H9 (cell line): ENCODE data around the gene DACT2. TPM values are rescaled to one million over a fixed set of nuclear protein-coding genes. Genes with fewer than 3 reads are reported as not detected.
A peak's percentile ranks its signal among the peaks of the same experiment; 100 is the strongest.

Source experiments
- DNase-seq: peaks from one replicate; pipeline ENCODE4 v3.0.0-alpha.2; 2017
- H2AFZ ChIP-seq: one replicate; pipeline ENCODE4 v1.6.1; 2013; ENCODE audit warnings: mild to moderate bottlenecking, low read length, control low read depth, moderate library complexity
- H2AK5ac ChIP-seq: 2 replicates; pipeline ENCODE4 v1.6.1; 2013; ENCODE audit warnings: low read length, control low read depth, mixed read lengths; ENCODE audit not compliant: insufficient read length
- H2BK120ac ChIP-seq: one replicate; pipeline ENCODE4 v1.6.1; 2013; ENCODE audit warnings: low read depth, mild to moderate bottlenecking, low read length, control low read depth, inconsistent platforms; ENCODE audit not compliant: poor library complexity, severe bottlenecking
- H2BK12ac ChIP-seq: 2 replicates; pipeline ENCODE4 v1.6.1; 2013; ENCODE audit warnings: low read length, control low read depth, mixed read lengths, low read depth; ENCODE audit not compliant: insufficient read length
- H2BK15ac ChIP-seq: 2 replicates; pipeline ENCODE4 v1.6.1; 2013; ENCODE audit warnings: low read depth, low read length, control low read depth
- H2BK20ac ChIP-seq: one replicate; pipeline ENCODE4 v1.6.1; 2013; ENCODE audit warnings: low read depth, mild to moderate bottlenecking, low read length, control low read depth, inconsistent platforms; ENCODE audit not compliant: poor library complexity, severe bottlenecking
- H2BK5ac ChIP-seq: 2 replicates; pipeline ENCODE4 v1.6.1; 2013; ENCODE audit warnings: low read length, control low read depth, mixed read lengths; ENCODE audit not compliant: insufficient read length
- H3K14ac ChIP-seq: 2 replicates; pipeline ENCODE4 v1.6.1; 2013; ENCODE audit warnings: low read length, control low read depth; ENCODE audit not compliant: insufficient read depth
- H3K18ac ChIP-seq: 2 replicates; pipeline ENCODE4 v1.6.1; 2013; ENCODE audit warnings: low read depth, mild to moderate bottlenecking, mixed read lengths, low read length, control low read depth; ENCODE audit not compliant: insufficient read length
- H3K23ac ChIP-seq: 2 replicates; pipeline ENCODE4 v1.6.1; 2013; ENCODE audit warnings: low read length, control low read depth, mixed read lengths, low read depth; ENCODE audit not compliant: insufficient read length
- H3K23me2 ChIP-seq: 2 replicates; pipeline ENCODE4 v1.6.1; 2013; ENCODE audit warnings: low read depth, mild to moderate bottlenecking, mixed read lengths, low read length, control low read depth; ENCODE audit not compliant: insufficient read length, poor library complexity, severe bottlenecking
- H3K27ac ChIP-seq: 2 replicates; pipeline ENCODE4 v1.5.1; 2013; ENCODE audit warnings: low read length, control low read depth, mixed read lengths, low read depth; ENCODE audit not compliant: insufficient read length
- H3K27me3 ChIP-seq: 2 replicates; pipeline ENCODE4 v1.6.1; 2013; ENCODE audit warnings: low read length, control low read depth, inconsistent platforms; ENCODE audit not compliant: insufficient read depth
- H3K4ac ChIP-seq: 2 replicates; pipeline ENCODE4 v1.6.1; 2013; ENCODE audit warnings: low read depth, mild to moderate bottlenecking, control low read depth, inconsistent platforms, low read length, moderate library complexity
- H3K4me1 ChIP-seq: 2 replicates; pipeline ENCODE4 v1.6.1; 2013; ENCODE audit warnings: low read length, control low read depth, inconsistent platforms; ENCODE audit not compliant: insufficient read depth
- H3K4me2 ChIP-seq: 2 replicates; pipeline ENCODE4 v1.6.1; 2013; ENCODE audit warnings: low read length, control low read depth, mixed read lengths; ENCODE audit not compliant: insufficient read length, insufficient read depth
- H3K56ac ChIP-seq: 2 replicates; pipeline ENCODE4 v1.6.1; 2013; ENCODE audit warnings: low read depth, mild to moderate bottlenecking, mixed read lengths, low read length, control low read depth; ENCODE audit not compliant: insufficient read length
- H3K79me1 ChIP-seq: 2 replicates; pipeline ENCODE4 v1.6.1; 2013; ENCODE audit warnings: low read depth, mild to moderate bottlenecking, moderate library complexity, low read length, control low read depth, inconsistent platforms; ENCODE audit not compliant: insufficient read depth, poor library complexity, severe bottlenecking
- H3K79me2 ChIP-seq: 2 replicates; pipeline ENCODE4 v1.6.1; 2013; ENCODE audit warnings: low read length, control low read depth, inconsistent platforms; ENCODE audit not compliant: insufficient read depth
- H3K9ac ChIP-seq: 2 replicates; pipeline ENCODE4 v1.6.1; 2013; ENCODE audit warnings: low read length, control low read depth, mixed read lengths; ENCODE audit not compliant: insufficient read length; ENCODE audit errors: extremely low read depth
- H3K9me3 ChIP-seq: one replicate; pipeline ENCODE4 v1.6.1; 2013; ENCODE audit warnings: low read depth, low read length, inconsistent platforms; ENCODE audit not compliant: control insufficient read depth
- H3T11ph ChIP-seq: one replicate; pipeline ENCODE4 v1.6.1; 2013; ENCODE audit warnings: mild to moderate bottlenecking, low read length, control low read depth, inconsistent platforms
- H4K20me1 ChIP-seq: one replicate; pipeline ENCODE4 v1.6.1; 2013; ENCODE audit not compliant: control insufficient read depth, insufficient read length, insufficient read depth
- H4K5ac ChIP-seq: 2 replicates; pipeline ENCODE4 v1.6.1; 2013; ENCODE audit warnings: low read depth, mild to moderate bottlenecking, mixed read lengths, low read length, control low read depth; ENCODE audit not compliant: insufficient read length
- H4K8ac ChIP-seq: replicated peaks from 2 replicates; pipeline ENCODE4 v1.6.1; 2013; ENCODE audit warnings: low read length, control low read depth, mixed read lengths, low read depth; ENCODE audit not compliant: insufficient read length
- H4K91ac ChIP-seq: 2 replicates; pipeline ENCODE4 v1.6.1; 2013; ENCODE audit warnings: low read depth, mild to moderate bottlenecking, moderate library complexity, mixed read lengths, low read length, control low read depth; ENCODE audit not compliant: insufficient read length
- H3K27ac Mint-ChIP-seq, 3 experiments: 2 replicates in 2 of 3; 3 replicates in 1 of 3; pipeline ENCODE4 v1.8.0; 2020 to 2021; ENCODE audit warnings: mixed read lengths in 3 of 3, mild to moderate bottlenecking in 1 of 3, moderate library complexity in 1 of 3
- H3K27me3 Mint-ChIP-seq: 2 replicates; pipeline ENCODE4 v1.8.0; 2021; ENCODE audit warnings: low read depth, mild to moderate bottlenecking, moderate library complexity, mixed read lengths
- H3K36me3 Mint-ChIP-seq, 3 experiments: 2 replicates in 2 of 3; 3 replicates in 1 of 3; pipeline ENCODE4 v1.8.0; 2020 to 2021; ENCODE audit warnings: low read depth in 3 of 3, mixed read lengths in 3 of 3; ENCODE audit not compliant: insufficient read depth in 1 of 3
- H3K4me1 Mint-ChIP-seq, 2 experiments: 2 replicates each; pipeline ENCODE4 v1.8.0; 2020; ENCODE audit warnings: mixed read lengths in 2 of 2
- H3K4me3 Mint-ChIP-seq, 2 experiments: 2 replicates in 1 of 2; 3 replicates in 1 of 2; pipeline ENCODE4 v1.8.0; 2020 to 2021; ENCODE audit warnings: mild to moderate bottlenecking in 2 of 2, mixed read lengths in 2 of 2, moderate library complexity in 1 of 2
- H3K9me3 Mint-ChIP-seq, 2 experiments: 2 replicates in 1 of 2; 3 replicates in 1 of 2; pipeline ENCODE4 v1.8.0; 2020; ENCODE audit warnings: mild to moderate bottlenecking in 2 of 2, mixed read lengths in 2 of 2, moderate library complexity in 1 of 2
- CTCF ChIP-seq: fragments of 200-600 bp; sonication (generic); conservative IDR thresholded peaks from 3 replicates; pipeline ENCODE4 v1.8.0; 2021; ENCODE audit warnings: antibody characterized with exemption, mild to moderate bottlenecking
- WGBS: extraction: QIAGEN DNeasy Blood & Tissue Kit; methylation state at CpG from one replicate; pipeline ENCODE4 v1.1.7; 2013; ENCODE audit warnings: missing lambda C conversion rate, low lambda C conversion rate, mixed read lengths; ENCODE audit not compliant: insufficient read length; ENCODE audit errors: extremely low coverage; 5-methylcytosine and 5-hydroxymethylcytosine counted together
- total RNA-seq: library from RNA; stranded (reverse); gene quantifications from 2 replicates; pipeline ENCODE4 v1.2.1, GENCODE V29; 2021

The DACT2 gene
- total RNA-seq, 1 experiment from 2014 or later: 1.8 TPM

- H4K8ac ChIP-seq: no peak overlapping the region
These were observed 42.3 kb downstream of the DACT2 start for GRCh38 chr6:168277274-168277669.

More at GRCh38 chr6:168277274-168277669, 42.3 kb downstream of the DACT2 start:
- peaks cover 34 to 45% of the 10 kb centered on the region in 2 experiments for H3K4me1 Mint-ChIP-seq
- H2AFZ ChIP-seq: no peak overlapping the region
- no peak overlapping the region for H2BK20ac ChIP-seq
- no peak overlapping the region for H3K14ac ChIP-seq
- H3K23me2 ChIP-seq: no peaks in the 10 kb centered on the region
- no peak overlapping the region for H3T11ph ChIP-seq
- no peak overlapping the region for H2AK5ac ChIP-seq
- peaks cover 26% of the 10 kb centered on the region for H3K27me3 Mint-ChIP-seq
- H3K4me2 ChIP-seq: no peak overlapping the region
- no peaks in the 10 kb centered on the region for H3K79me2 ChIP-seq
- no peak overlapping the region for H2BK15ac ChIP-seq
- no peak overlapping the region for H3K9ac ChIP-seq
- H3K9me3 ChIP-seq: no peaks in the 10 kb centered on the region
- no peaks in the 10 kb centered on the region for H3K9me3 Mint-ChIP-seq
- H3K23ac ChIP-seq: no peak overlapping the region
- no peak overlapping the region for H3K4me3 Mint-ChIP-seq
- no peak overlapping the region for H2BK120ac ChIP-seq
- no peak overlapping the region for H3K4ac ChIP-seq
- H2BK5ac ChIP-seq: no peak overlapping the region
- H3K36me3 Mint-ChIP-seq: no peaks in the 10 kb centered on the region
- H4K20me1 ChIP-seq: no peaks in the 10 kb centered on the region
- DNase-seq: no peak
- H4K91ac ChIP-seq: no peak overlapping the region
- H2BK12ac ChIP-seq: no peak overlapping the region
- no peak overlapping the region for H3K56ac ChIP-seq
- no peak overlapping the region for H3K18ac ChIP-seq
- no peaks in the 10 kb centered on the region; the same call in 1 of the 2 replicates for H3K4me1 ChIP-seq
- H3K27me3 ChIP-seq: no peaks in the 10 kb centered on the region
- H4K5ac ChIP-seq: no peak overlapping the region
- no CpG with 5 or more reads among the region's 14 CpGs for WGBS
- no peak for TF ChIP-seq CTCF
- H3K27ac ChIP-seq: no peak overlapping the region
- no peaks in the 10 kb centered on the region for H3K79me1 ChIP-seq
- 0 out of 7 replicates have a peak overlapping the region, but pooled peaks of 1 of the 3 experiments have one; percentile 6 for H3K27ac Mint-ChIP-seq
